T-cell (primary cell): ENCODE measurements around the gene CELA3A. TPM values are rescaled to one million over a fixed set of nuclear protein-coding genes. Genes with fewer than 3 reads are reported as not detected.
"Not testable (repeated sequence)": the region's sequence is repeated elsewhere in the genome, so short reads cannot be mapped to it uniquely, and the experiment has no call there.

ENCODE experiments used
- ATAC-seq, 4 experiments: fragments of 200-7000 bp in 3 of 4; fragments of 150-1000 bp in 1 of 4; cut with Tn5 transposase; replicated peaks in 1 of 4; 1 replicate in 3 of 4; 2 replicates in 1 of 4; pipeline ENCODE4 v1.10.0; 2021; ENCODE audit warnings: moderate library complexity in 3 of 4, mild to moderate bottlenecking in 2 of 4, moderate number of reproducible peaks in 1 of 4
- CTCF ChIA-PET, 2 donors: fragments of 300-600 bp; sonication (Branson Sonifier 250); formaldehyde crosslinking; loops; one replicate each; lab custom pipeline; 2022; ENCODE audit warnings: antibody characterized with exemption in 2 of 2; lab: Charles Lee
- POLR2A ChIA-PET, 2 donors: fragments of 300-600 bp; sonication (Branson Sonifier 250); formaldehyde crosslinking; loops; one replicate each; lab custom pipeline; 2022; ENCODE audit warnings: antibody characterized with exemption in 2 of 2; lab: Charles Lee
- DNase-seq, 35 experiments: peaks; one replicate each; pipeline versions ENCODE4 v3.0.0 to v3.0.0-alpha.2; 2013 to 2023
- H3K27ac ChIP-seq: one replicate; pipeline ENCODE4 v1.5.1; 2013; ENCODE audit warnings: low read length
- H3K27me3 ChIP-seq, 2 experiments: replicated peaks in 1 of 2; 1 replicate in 1 of 2; 2 replicates in 1 of 2; pipeline versions ENCODE4 v1.6.1 to v1.7.0; 2013; ENCODE audit warnings: low read length in 1 of 2, mixed read lengths in 1 of 2; ENCODE audit not compliant: control insufficient read depth in 2 of 2, insufficient read depth in 2 of 2; ENCODE audit errors: extremely low read depth in 1 of 2
- H3K36me3 ChIP-seq, 2 donors: 1 replicate in 1 of 2; 2 replicates in 1 of 2; pipeline versions ENCODE4 v1.6.1 to v1.7.0; 2013; ENCODE audit warnings: low read length in 1 of 2; ENCODE audit not compliant: control insufficient read depth in 2 of 2, insufficient read depth in 1 of 2; ENCODE audit errors: extremely low read depth in 1 of 2
- H3K4me1 ChIP-seq, 2 experiments: 1 replicate in 1 of 2; 2 replicates in 1 of 2; pipeline versions ENCODE4 v1.6.1 to v1.7.0; 2013; ENCODE audit warnings: low read length in 2 of 2, mixed read lengths in 1 of 2; ENCODE audit not compliant: insufficient read depth in 2 of 2, control insufficient read depth in 1 of 2; ENCODE audit errors: extremely low read depth in 1 of 2
- H3K4me3 ChIP-seq, 2 donors: 1 replicate in 1 of 2; 2 replicates in 1 of 2; pipeline versions ENCODE4 v1.5.1 to v1.7.0; 2013; ENCODE audit warnings: mild to moderate bottlenecking in 2 of 2, low read length in 1 of 2, moderate library complexity in 1 of 2; ENCODE audit not compliant: control insufficient read depth in 1 of 2; ENCODE audit errors: extremely low read depth in 1 of 2
- H3K9me3 ChIP-seq: 2 replicates; pipeline ENCODE4 v1.7.0; 2013
- H3K27ac Mint-ChIP-seq, 2 donors: one replicate each; pipeline ENCODE4 v1.8.0; 2020 to 2021; ENCODE audit warnings: mild to moderate bottlenecking in 2 of 2, mixed read lengths in 2 of 2
- H3K27me3 Mint-ChIP-seq, 2 donors: one replicate each; pipeline ENCODE4 v1.8.0; 2021 to 2022; ENCODE audit warnings: mixed read lengths in 2 of 2
- H3K36me3 Mint-ChIP-seq: one replicate; pipeline ENCODE4 v1.8.0; 2021; ENCODE audit warnings: mixed read lengths
- H3K4me1 Mint-ChIP-seq, 3 donors: one replicate each; pipeline ENCODE4 v1.8.0; 2020 to 2022; ENCODE audit warnings: mixed read lengths in 3 of 3, mild to moderate bottlenecking in 1 of 3
- H3K4me3 Mint-ChIP-seq, 3 donors: one replicate each; pipeline ENCODE4 v1.8.0; 2020 to 2022; ENCODE audit warnings: mild to moderate bottlenecking in 3 of 3, mixed read lengths in 3 of 3, moderate library complexity in 3 of 3
- H3K9me3 Mint-ChIP-seq, 3 donors: one replicate each; pipeline ENCODE4 v1.8.0; 2020 to 2022; ENCODE audit warnings: mixed read lengths in 3 of 3
- WGBS: methylation state at CpG from one replicate; pipeline ENCODE4 v1.1.5; 2013; ENCODE audit warnings: missing lambda C conversion rate; ENCODE audit not compliant: insufficient coverage; 5-methylcytosine and 5-hydroxymethylcytosine counted together
- total RNA-seq, 35 experiments: library from RNA in 6 of 35; stranded (reverse) in 6 of 35; fragments of 120-200 nt in 1 of 35; gene quantifications; one replicate each; pipeline versions ENCODE4 v1.2.1 to v1.2.4 and lab custom pipeline; 2013 to 2026

CELA3A gene
- total RNA-seq, 5 donors from 2014 or later (not counting 1 experiment from before 2014, with no cell fraction given): 11.4 to 15.6 (median 13.3) TPM; not detected in 2

DNA sequence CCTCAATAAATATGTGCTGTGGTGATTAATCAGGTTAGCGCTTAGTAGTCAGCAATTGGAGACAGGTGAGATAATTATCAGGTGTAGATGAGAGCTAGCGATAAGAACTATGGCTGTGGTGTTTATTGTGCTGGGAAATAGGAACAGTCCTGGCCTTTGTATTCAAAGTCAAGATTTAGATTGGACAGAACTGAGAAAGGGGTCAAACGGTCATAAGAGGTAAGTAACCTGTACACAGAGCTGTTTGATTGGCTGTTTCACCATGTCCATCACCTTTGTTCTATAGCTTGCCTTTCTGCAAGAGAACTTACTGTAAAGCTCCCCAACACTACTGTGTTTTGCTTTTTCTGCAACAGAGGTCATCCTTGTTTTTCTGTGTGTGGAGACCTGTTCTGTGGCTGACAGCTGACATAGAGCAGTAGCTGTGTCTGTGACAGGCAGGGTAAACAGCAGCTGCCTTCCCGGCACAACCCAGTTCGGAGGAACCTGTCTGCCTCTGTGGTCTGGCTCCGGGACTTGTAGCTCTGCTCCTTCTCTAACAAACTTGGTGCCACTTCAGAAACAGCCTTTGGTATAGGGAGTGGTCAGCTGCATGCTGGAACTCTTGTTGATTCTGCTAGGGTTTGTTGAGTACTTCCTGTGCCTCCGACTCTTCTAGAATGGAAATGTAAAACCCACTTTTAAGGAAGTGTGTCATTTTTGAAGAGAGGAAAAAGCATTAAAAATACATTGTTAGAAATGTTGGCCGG lies 29.9 kb downstream of the CELA3A start:
- Histone ChIP-seq H3K27me3 (no peaks in the 10 kb centered on the region), H3K9me3 (no peaks in the 10 kb centered on the region), H3K27ac (peak overlapping the region; percentile 58), H3K4me3 (peak overlapping the region in 1 of 2 donors; percentile 35), H3K4me1 (peaks cover 29 to 30% of the 10 kb centered on the region in 2 experiments), H3K36me3 (peaks cover 0 to 9% of the 10 kb centered on the region in 2 donors)
- Mint-ChIP-seq H3K4me1 (peaks cover 43 to 56% (median 55%) of the 10 kb centered on the region in 3 donors), H3K9me3 (no peaks in the 10 kb centered on the region), H3K27ac (peak overlapping the region; percentile 88 to 92), H3K36me3 (peaks cover 3% of the 10 kb centered on the region), H3K27me3 (no peaks in the 10 kb centered on the region), H3K4me3 (peak overlapping the region; percentile 48 to 72 (median 55))
- WGBS: 48% methylated on average over 6 of the region's 8 CpGs
- peak; percentile 85 to 92 (median 91) for ATAC-seq
- ChIA-PET CTCF (interaction anchor here (1.1 to 1.5 kb wide), 3 partner anchors 9 to 27 kb away, joined by 5 read pairs; no protein-coding TSS in a partner anchor), POLR2A (interaction anchor here (0.5 to 1.7 kb wide), 5 partner anchors 9 to 69 kb away, joined by 5 to 8 read pairs (median 5); partner anchors contain the start of gene CDC42 (in 1 of the 2))
- peak in 30 of 35 experiments; percentile 20 to 80 (median 44) for DNase-seq

- H3K4me3 ChIP-seq, H3K27ac Mint-ChIP-seq, H3K27me3 ChIP-seq, H3K9me3 Mint-ChIP-seq, H3K4me3 Mint-ChIP-seq, ATAC-seq, H3K36me3 Mint-ChIP-seq, H3K36me3 ChIP-seq, DNase-seq, H3K9me3 ChIP-seq, H3K27ac ChIP-seq, H3K27me3 Mint-ChIP-seq: not testable (repeated sequence)
- ChIA-PET POLR2A (interaction anchor here (0.7 to 1.1 kb wide), 2 partner anchors 9 to 37 kb away, joined by 4 to 6 read pairs; no protein-coding TSS in a partner anchor), CTCF (interaction anchor here (0.5 to 0.7 kb wide), 3 partner anchors 18 to 147 kb away, joined by 5 to 6 read pairs (median 6); partner anchors contain the start of gene CDC42 (in 1 of the 2))
- WGBS: 100% methylated on average over 1 of the region's 5 CpGs
- peaks cover 38 to 47% of the 10 kb centered on the region in 2 experiments for H3K4me1 ChIP-seq
- H3K4me1 Mint-ChIP-seq: peaks cover 49 to 58% (median 54%) of the 10 kb centered on the region in 3 donors
Measured at GRCh38 chr1:22034834-22035233, 33.4 kb downstream of the CELA3A start.

DNA sequence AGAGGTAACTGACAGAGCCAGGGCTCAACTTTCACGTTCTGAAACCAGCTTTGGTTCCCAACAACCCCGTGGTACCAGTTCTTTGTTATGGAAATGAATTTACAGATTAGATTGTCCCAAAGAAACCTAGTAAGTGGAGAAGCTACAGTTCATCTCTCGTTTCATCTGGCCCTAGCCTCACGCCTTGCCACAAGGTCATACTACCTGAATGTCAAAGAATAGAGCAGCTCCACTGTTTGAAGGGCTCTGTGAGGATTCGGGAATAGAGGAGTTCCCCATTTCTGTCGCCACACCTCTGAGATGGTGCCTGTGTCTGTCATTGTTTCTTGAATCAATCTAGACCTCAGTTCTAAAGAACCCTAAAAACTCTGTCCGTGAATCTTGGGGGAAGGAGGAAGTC lies 36.1 kb downstream of the CELA3A start:
- H3K4me1 ChIP-seq: peaks cover 42 to 53% of the 10 kb centered on the region in 2 experiments
- POLR2A ChIA-PET: interaction anchor here in 1 of 2 donors (0.6 kb wide), 1 partner anchor 13 kb away, joined by 3 read pairs; no protein-coding TSS in a partner anchor
- WGBS: 91% methylated on average over 2 of the region's 7 CpGs
- no peak overlapping the region for H3K4me3 ChIP-seq
- H3K27me3 Mint-ChIP-seq: no peaks in the 10 kb centered on the region
- peak overlapping the region in 1 of 3 donors; percentile 80 for H3K4me3 Mint-ChIP-seq
- DNase-seq: no peak
- no peaks in the 10 kb centered on the region for H3K9me3 ChIP-seq
- no peaks in the 10 kb centered on the region for H3K36me3 Mint-ChIP-seq
- peak overlapping the region; percentile 96 to 99 for H3K27ac Mint-ChIP-seq
- H3K27me3 ChIP-seq: no peaks in the 10 kb centered on the region
- peaks cover 44 to 54% (median 52%) of the 10 kb centered on the region in 3 donors for H3K4me1 Mint-ChIP-seq
- H3K27ac ChIP-seq: peak overlapping the region; percentile 97
- ATAC-seq: no peak
- no peaks in the 10 kb centered on the region for H3K36me3 ChIP-seq
- H3K9me3 Mint-ChIP-seq: no peaks in the 10 kb centered on the region
- CTCF ChIA-PET: interaction anchor here in 1 of 2 donors (4.1 kb wide), 1 partner anchor 13 kb away, joined by 46 read pairs; no protein-coding TSS in a partner anchor

DNA sequence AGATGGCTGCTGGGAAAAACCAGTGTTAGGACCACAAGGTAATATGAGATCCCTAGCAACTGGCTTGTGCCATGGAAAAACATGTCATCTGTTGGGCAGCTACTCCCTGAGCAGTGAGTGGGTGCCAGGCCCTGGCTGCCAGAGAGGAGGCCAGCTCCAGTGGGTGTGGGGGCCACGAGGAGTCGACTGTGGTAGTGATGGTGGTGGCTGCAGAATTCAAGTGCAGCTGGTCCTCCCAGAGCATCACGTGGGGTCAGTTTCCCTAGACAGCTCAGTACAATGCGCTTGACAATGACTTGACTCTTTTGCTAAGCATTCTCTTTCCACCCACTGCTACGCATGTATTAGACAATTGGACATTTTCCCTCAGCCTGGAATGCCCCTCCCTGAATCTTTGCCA lies 36.6 kb downstream of the CELA3A start:
- ChIA-PET CTCF (interaction anchor here in 1 of 2 donors (4.1 kb wide), 1 partner anchor 13 kb away, joined by 46 read pairs; no protein-coding TSS in a partner anchor), POLR2A (interaction anchor here (0.6 to 1.1 kb wide), 2 partner anchors 10 to 13 kb away, joined by 3 to 5 read pairs; no protein-coding TSS in a partner anchor)
- Histone ChIP-seq H3K4me1 (peaks cover 44 to 59% of the 10 kb centered on the region in 2 experiments), H3K9me3 (no peaks in the 10 kb centered on the region), H3K27ac (peak overlapping the region; percentile 97), H3K27me3 (no peaks in the 10 kb centered on the region), H3K36me3 (no peaks in the 10 kb centered on the region), H3K4me3 (no peak overlapping the region)
- no peak for DNase-seq
- WGBS: 94% methylated on average over 3 of the region's 5 CpGs
- ATAC-seq: no peak
- Mint-ChIP-seq H3K4me1 (peaks cover 49 to 54% (median 52%) of the 10 kb centered on the region in 3 donors), H3K9me3 (no peaks in the 10 kb centered on the region), H3K36me3 (no peaks in the 10 kb centered on the region), H3K27ac (peak overlapping the region; percentile 96 to 99), H3K27me3 (no peaks in the 10 kb centered on the region), H3K4me3 (peak overlapping the region in 1 of 3 donors; percentile 80)

GRCh38 chr1:22039594-22040285 lies 38.3 kb downstream of the CELA3A start:
- Mint-ChIP-seq H3K4me1 (peaks cover 57 to 64% (median 63%) of the 10 kb centered on the region in 3 donors), H3K27ac (peak overlapping the region; percentile 96 to 99), H3K4me3 (peak overlapping the region; percentile 39 to 80 (median 73)), H3K27me3 (no peaks in the 10 kb centered on the region), H3K36me3 (no peaks in the 10 kb centered on the region), H3K9me3 (no peaks in the 10 kb centered on the region)
- Histone ChIP-seq H3K9me3 (no peaks in the 10 kb centered on the region), H3K4me3 (peak overlapping the region; percentile 35 to 44), H3K27me3 (no peaks in the 10 kb centered on the region), H3K4me1 (peaks cover 48 to 73% of the 10 kb centered on the region in 2 experiments), H3K36me3 (no peaks in the 10 kb centered on the region), H3K27ac (peak overlapping the region; percentile 97)
- DNase-seq (peak; percentile 71 to 97 (median 92)), ATAC-seq (peak; percentile 96 to 99 (median 98))
- ChIA-PET POLR2A (interaction anchor here (0.5 to 2.3 kb wide), 18 partner anchors 8 to 706 kb away, joined by 3 to 57 read pairs (median 8); partner anchors contain the start of genes CDC42 (in 2 of the 2) and USP48 (in 1 of the 2)), CTCF (interaction anchor here (0.7 to 4.1 kb wide), 11 partner anchors 8 to 1305 kb away, joined by 3 to 46 read pairs (median 5); partner anchors contain the start of gene CDC42 (in 2 of the 2))
- WGBS: 0% methylated on average over 1 of the region's 6 CpGs
